Left ventricle myocardium inferior (tissue), 1 donor: ENCODE data around the gene NDUFA5. TPM values are rescaled to one million over a fixed set of nuclear protein-coding genes. Genes with fewer than 3 reads are reported as not detected.

Experiments used
- DNase-seq: peaks from one replicate; pipeline ENCODE4 v3.0.0-alpha.2; 2020
- H3K27ac ChIP-seq: fragments of 200-600 bp; replicated peaks from 2 replicates; pipeline ENCODE4 v1.8.0; 2021
- H3K27me3 ChIP-seq: fragments of 200-600 bp; 2 replicates; pipeline ENCODE4 v1.8.0; 2021; ENCODE audit warnings: low read depth
- H3K36me3 ChIP-seq: fragments of 200-600 bp; 2 replicates; pipeline ENCODE4 v1.8.0; 2021
- H3K4me1 ChIP-seq: fragments of 200-600 bp; 2 replicates; pipeline ENCODE4 v1.8.0; 2021
- H3K4me3 ChIP-seq: fragments of 200-600 bp; 2 replicates; pipeline ENCODE4 v1.8.0; 2021; ENCODE audit warnings: mild to moderate bottlenecking, moderate library complexity
- H3K9me3 ChIP-seq: fragments of 200-600 bp; replicated peaks from 2 replicates; pipeline ENCODE4 v1.8.0; 2021
- intact Hi-C: fragments of 100-400 bp; cut with micrococcal nuclease; formaldehyde crosslinking; loops from one replicate; pipeline ENCODE4 v1.11.0; 2022
- total RNA-seq: library from RNA; stranded (reverse); fragmentation: NEBNext Ultra II Directional; extraction: Animal tissue kit (Norgen Biotek cat#: 25700); gene quantifications from one replicate; pipeline ENCODE4 v1.2.1, GENCODE V29; 2021
- TF ChIP-seq, protein P1 (sequence below): fragments of 200-600 bp; IDR thresholded peaks from 2 replicates; pipeline ENCODE4 v1.8.0; 2021; ENCODE audit warnings: antibody characterized with exemption, mild to moderate bottlenecking, borderline replicate concordance
- donor health status: DM: no; HTN: yes; CAD: no; lungs with severe emphysema.

The NDUFA5 gene
- total RNA-seq, 1 donor from 2014 or later, result 378 TPM

DNA sequence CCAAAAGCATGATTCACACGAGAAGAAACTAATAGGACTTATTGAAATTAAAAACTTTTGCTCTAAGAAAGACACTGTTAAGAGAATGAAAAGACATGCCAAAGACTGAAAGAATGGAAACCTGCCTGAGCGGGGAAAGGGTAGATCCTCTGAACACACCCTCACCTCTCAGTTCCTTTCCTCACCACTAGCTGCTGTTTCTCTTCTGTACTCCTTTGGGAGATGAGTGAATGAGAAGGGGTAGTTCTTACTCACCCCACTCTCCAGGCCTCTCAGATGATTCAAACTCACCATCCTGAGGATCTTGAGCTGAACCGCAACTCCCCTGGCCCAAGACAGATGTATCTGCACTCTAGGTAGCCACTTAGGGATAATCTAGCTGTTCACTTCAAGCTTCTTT is 65.1 kb downstream of the NDUFA5 start:
- H3K4me3 ChIP-seq, result no peak overlapping the region
- H3K27ac ChIP-seq, result no peak overlapping the region
- no peaks in the 10 kb centered on the region for H3K36me3 ChIP-seq
- no peaks in the 10 kb centered on the region for H3K27me3 ChIP-seq
- TF ChIP-seq, protein P1, sequence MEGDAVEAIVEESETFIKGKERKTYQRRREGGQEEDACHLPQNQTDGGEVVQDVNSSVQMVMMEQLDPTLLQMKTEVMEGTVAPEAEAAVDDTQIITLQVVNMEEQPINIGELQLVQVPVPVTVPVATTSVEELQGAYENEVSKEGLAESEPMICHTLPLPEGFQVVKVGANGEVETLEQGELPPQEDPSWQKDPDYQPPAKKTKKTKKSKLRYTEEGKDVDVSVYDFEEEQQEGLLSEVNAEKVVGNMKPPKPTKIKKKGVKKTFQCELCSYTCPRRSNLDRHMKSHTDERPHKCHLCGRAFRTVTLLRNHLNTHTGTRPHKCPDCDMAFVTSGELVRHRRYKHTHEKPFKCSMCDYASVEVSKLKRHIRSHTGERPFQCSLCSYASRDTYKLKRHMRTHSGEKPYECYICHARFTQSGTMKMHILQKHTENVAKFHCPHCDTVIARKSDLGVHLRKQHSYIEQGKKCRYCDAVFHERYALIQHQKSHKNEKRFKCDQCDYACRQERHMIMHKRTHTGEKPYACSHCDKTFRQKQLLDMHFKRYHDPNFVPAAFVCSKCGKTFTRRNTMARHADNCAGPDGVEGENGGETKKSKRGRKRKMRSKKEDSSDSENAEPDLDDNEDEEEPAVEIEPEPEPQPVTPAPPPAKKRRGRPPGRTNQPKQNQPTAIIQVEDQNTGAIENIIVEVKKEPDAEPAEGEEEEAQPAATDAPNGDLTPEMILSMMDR, result no peak
- H3K4me1 ChIP-seq, result no peaks in the 10 kb centered on the region
- peaks cover 11% of the 10 kb centered on the region for H3K9me3 ChIP-seq
- no peak for DNase-seq
- intact Hi-C loops, result loop anchor here (5.0 kb wide), 1 partner anchor 45 kb away; no protein-coding TSS in a partner anchor

Other genes starting within 250 kb of the NDUFA5 start
- gene IQUB, start 23.2 kb downstream of the NDUFA5 start, total RNA-seq, result 0.38 TPM
- gene ASB15, start 44.0 kb upstream of the NDUFA5 start, total RNA-seq, result 76.8 TPM
- 888 TPM for gene LMOD2, start 98.0 kb upstream of the NDUFA5 start, total RNA-seq
- 27.5 TPM for gene WASL, start 191.2 kb upstream of the NDUFA5 start, total RNA-seq